ENCODE data around the gene AP5Z1.

DNA sequence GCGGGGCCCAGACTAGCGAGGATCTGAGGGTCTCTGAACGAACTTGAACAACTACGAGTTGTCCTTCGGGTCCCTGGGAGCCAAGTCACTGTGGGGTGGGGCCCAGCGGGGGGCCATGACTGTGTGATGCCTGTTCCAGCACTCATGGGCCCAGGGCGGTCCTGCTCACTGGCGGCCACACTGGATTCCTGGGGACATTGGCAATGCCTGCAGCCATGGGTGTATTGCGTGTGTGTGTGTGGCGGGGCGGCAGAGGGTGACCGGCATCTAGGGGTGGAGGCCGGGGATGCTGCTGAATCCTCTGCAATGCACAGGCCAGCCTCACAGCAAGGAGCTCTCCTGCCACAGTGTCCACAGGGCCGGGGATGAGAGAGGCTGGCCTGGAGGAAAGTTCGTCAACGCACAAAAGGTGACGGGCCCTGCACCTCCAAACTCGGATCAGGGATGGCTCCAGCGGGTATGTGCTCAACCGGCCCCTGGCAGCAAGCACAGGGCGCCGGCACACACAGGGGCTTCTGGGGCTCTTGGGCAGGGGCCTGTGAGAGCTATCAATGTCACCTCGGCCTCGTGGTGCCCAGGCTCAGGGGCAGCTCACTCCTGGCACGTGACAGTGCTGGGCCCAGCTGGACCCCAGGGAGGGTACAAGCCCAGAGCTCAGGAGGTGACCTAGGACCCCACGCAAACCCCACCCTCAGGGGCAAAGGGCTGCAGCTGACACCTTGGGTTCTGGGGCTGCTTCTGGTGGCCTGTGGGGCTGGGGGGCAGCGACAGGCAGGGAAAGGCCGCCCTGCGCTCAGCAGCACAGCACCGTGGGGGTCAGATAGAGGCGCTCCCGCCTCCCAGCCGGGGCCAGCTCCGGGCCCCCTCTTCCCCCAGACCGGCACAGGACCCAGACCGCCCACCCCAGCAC lies 58.5 kb downstream of the AP5Z1 start:
- TF ChIP-seq CTCF (IDR thresholded peaks at IDR 0.05) (no peak), POLR2A (IDR thresholded peaks at IDR 0.05) (no peak)
